ENCODE results near the gene WASHC1. TPM values are rescaled to one million over a fixed set of nuclear protein-coding genes. Genes with fewer than 3 reads are reported as not detected.
A peak's percentile ranks its signal among the peaks of the same experiment; 100 is the strongest.
"Not testable (repeated sequence)": the region's sequence is repeated elsewhere in the genome, so short reads cannot be mapped to it uniquely, and the experiment has no call there.

Gene WASHC1
- total RNA-seq, 1 experiment from 2014 or later = 21.1 TPM

- intact Hi-C loops (cut with micrococcal nuclease; ENCODE audit: unreplicated experiment); H3K36me3 ChIP-seq (ENCODE audit: insufficient read depth, low read length, poor library complexity, severe bottlenecking); H3K4me3 ChIP-seq (ENCODE audit: low read depth, low read length, poor library complexity, severe bottlenecking); BruUV-seq (replicated peaks); CTCF ChIA-PET; POLR2A ChIA-PET (ENCODE audit: low non-redundant PET); H3K4me1 ChIP-seq (ENCODE audit: insufficient read depth, low read length, poor library complexity, severe bottlenecking); H3K27me3 ChIP-seq (replicated peaks; ENCODE audit: insufficient read depth, low read depth, low read length, poor library complexity); H3K9me3 ChIP-seq (ENCODE audit: low read depth, low read length, poor library complexity, severe bottlenecking); DNase-seq (ENCODE audit: low spot score); H3K27ac ChIP-seq (ENCODE audit: low read depth, low read length, poor library complexity, severe bottlenecking): not testable (repeated sequence)
Measured at GRCh38 chr9:41819-42218, 12.6 kb upstream of the WASHC1 start.

GRCh38 chr9:41261-41676, 12.0 kb upstream of the WASHC1 start:
- H3K27ac ChIP-seq (ENCODE audit: low read depth, low read length, poor library complexity, severe bottlenecking); H3K4me1 ChIP-seq (ENCODE audit: insufficient read depth, low read length, poor library complexity, severe bottlenecking); BruUV-seq (replicated peaks); intact Hi-C loops (cut with micrococcal nuclease; ENCODE audit: unreplicated experiment); H3K4me3 ChIP-seq (ENCODE audit: low read depth, low read length, poor library complexity, severe bottlenecking); CTCF ChIA-PET; H3K36me3 ChIP-seq (ENCODE audit: insufficient read depth, low read length, poor library complexity, severe bottlenecking); DNase-seq (ENCODE audit: low spot score); H3K9me3 ChIP-seq (ENCODE audit: low read depth, low read length, poor library complexity, severe bottlenecking); H3K27me3 ChIP-seq (replicated peaks; ENCODE audit: insufficient read depth, low read depth, low read length, poor library complexity); POLR2A ChIA-PET (ENCODE audit: low non-redundant PET): not testable (repeated sequence)

DNA sequence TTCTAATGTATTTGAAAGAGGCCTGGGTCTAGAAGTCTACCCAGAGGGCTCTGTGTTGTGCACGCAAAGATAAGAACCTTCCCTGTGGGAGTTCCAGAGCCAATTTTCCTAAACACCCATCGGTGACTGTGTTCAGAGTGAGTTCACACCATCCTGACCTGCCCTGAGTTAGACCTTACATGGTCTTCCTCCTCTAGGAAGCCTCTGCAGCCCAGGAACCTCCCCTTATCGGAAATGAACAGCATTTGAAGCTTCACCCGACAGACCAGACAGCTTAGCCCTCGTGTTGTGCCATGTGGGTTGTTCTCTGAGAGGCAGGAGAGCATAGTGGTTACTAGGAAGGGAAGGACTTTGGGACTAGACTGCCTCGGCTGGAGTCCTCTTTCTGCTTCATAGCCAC, 3.1 kb upstream of the WASHC1 start:
- H3K9me3 ChIP-seq (ENCODE audit: low read depth, low read length, poor library complexity, severe bottlenecking); H3K27ac ChIP-seq (ENCODE audit: low read depth, low read length, poor library complexity, severe bottlenecking); H3K4me3 ChIP-seq (ENCODE audit: low read depth, low read length, poor library complexity, severe bottlenecking); CTCF ChIA-PET; H3K4me1 ChIP-seq (ENCODE audit: insufficient read depth, low read length, poor library complexity, severe bottlenecking); intact Hi-C loops (cut with micrococcal nuclease; ENCODE audit: unreplicated experiment); H3K27me3 ChIP-seq (replicated peaks; ENCODE audit: insufficient read depth, low read depth, low read length, poor library complexity); BruUV-seq (replicated peaks); POLR2A ChIA-PET (ENCODE audit: low non-redundant PET); DNase-seq (ENCODE audit: low spot score); H3K36me3 ChIP-seq (ENCODE audit: insufficient read depth, low read length, poor library complexity, severe bottlenecking): not testable (repeated sequence)

- intact Hi-C loops (cut with micrococcal nuclease; ENCODE audit: unreplicated experiment); BruUV-seq (replicated peaks): not testable (repeated sequence)
Measured at GRCh38 chr9:28775-29174, 481 bp downstream of the WASHC1 start.

DNA sequence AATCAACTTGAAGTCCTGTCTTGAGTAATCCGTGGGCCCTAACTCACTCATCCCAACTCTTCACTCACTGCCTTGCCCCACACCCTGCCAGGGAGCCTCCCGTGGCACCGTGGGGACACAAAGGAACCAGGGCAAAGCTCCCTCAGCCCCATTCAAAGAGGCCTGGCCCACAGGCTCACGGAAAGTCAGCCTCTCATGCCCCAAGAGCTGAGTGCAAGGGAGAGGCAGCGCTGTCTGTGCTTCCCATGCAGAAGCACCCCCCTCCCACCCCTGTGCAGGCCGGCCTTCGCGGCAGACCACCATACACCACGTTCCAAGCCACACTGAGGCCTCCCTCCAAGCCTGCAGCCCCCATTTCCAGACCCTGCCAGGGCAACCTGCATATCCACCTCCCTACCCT, 7.6 kb downstream of the WASHC1 start:
- DNase-seq (ENCODE audit: low spot score); H3K4me3 ChIP-seq (ENCODE audit: low read depth, low read length, poor library complexity, severe bottlenecking); CTCF ChIA-PET; H3K36me3 ChIP-seq (ENCODE audit: insufficient read depth, low read length, poor library complexity, severe bottlenecking); POLR2A ChIA-PET (ENCODE audit: low non-redundant PET); H3K27me3 ChIP-seq (replicated peaks; ENCODE audit: insufficient read depth, low read depth, low read length, poor library complexity); intact Hi-C loops (cut with micrococcal nuclease; ENCODE audit: unreplicated experiment); H3K4me1 ChIP-seq (ENCODE audit: insufficient read depth, low read length, poor library complexity, severe bottlenecking); H3K9me3 ChIP-seq (ENCODE audit: low read depth, low read length, poor library complexity, severe bottlenecking); H3K27ac ChIP-seq (ENCODE audit: low read depth, low read length, poor library complexity, severe bottlenecking): not testable (repeated sequence)
- BruUV-seq (replicated peaks) = TSS peak; percentile 8

More at GRCh38 chr9:28775-29174, 481 bp downstream of the WASHC1 start:
- H3K9me3 ChIP-seq (ENCODE audit: low read depth, low read length, poor library complexity, severe bottlenecking); CTCF ChIA-PET; POLR2A ChIA-PET (ENCODE audit: low non-redundant PET); DNase-seq (ENCODE audit: low spot score); H3K27me3 ChIP-seq (replicated peaks; ENCODE audit: insufficient read depth, low read depth, low read length, poor library complexity); H3K27ac ChIP-seq (ENCODE audit: low read depth, low read length, poor library complexity, severe bottlenecking); H3K36me3 ChIP-seq (ENCODE audit: insufficient read depth, low read length, poor library complexity, severe bottlenecking); H3K4me1 ChIP-seq (ENCODE audit: insufficient read depth, low read length, poor library complexity, severe bottlenecking): not testable (repeated sequence)
- peak overlapping the region; percentile 39 for H3K4me3 ChIP-seq (ENCODE audit: low read depth, low read length, poor library complexity, severe bottlenecking)

GRCh38 chr9:16875-17274, 12.4 kb downstream of the WASHC1 start:
- H3K27ac ChIP-seq (ENCODE audit: low read depth, low read length, poor library complexity, severe bottlenecking); H3K9me3 ChIP-seq (ENCODE audit: low read depth, low read length, poor library complexity, severe bottlenecking); POLR2A ChIA-PET (ENCODE audit: low non-redundant PET); H3K36me3 ChIP-seq (ENCODE audit: insufficient read depth, low read length, poor library complexity, severe bottlenecking); intact Hi-C loops (cut with micrococcal nuclease; ENCODE audit: unreplicated experiment); DNase-seq (ENCODE audit: low spot score); H3K27me3 ChIP-seq (replicated peaks; ENCODE audit: insufficient read depth, low read depth, low read length, poor library complexity); H3K4me3 ChIP-seq (ENCODE audit: low read depth, low read length, poor library complexity, severe bottlenecking); CTCF ChIA-PET; H3K4me1 ChIP-seq (ENCODE audit: insufficient read depth, low read length, poor library complexity, severe bottlenecking); BruUV-seq (replicated peaks): not testable (repeated sequence)

GRCh38 chr9:14129-14809, 15.0 kb downstream of the WASHC1 start:
- DNase-seq (ENCODE audit: low spot score); CTCF ChIA-PET; POLR2A ChIA-PET (ENCODE audit: low non-redundant PET); H3K36me3 ChIP-seq (ENCODE audit: insufficient read depth, low read length, poor library complexity, severe bottlenecking); H3K4me3 ChIP-seq (ENCODE audit: low read depth, low read length, poor library complexity, severe bottlenecking); H3K4me1 ChIP-seq (ENCODE audit: insufficient read depth, low read length, poor library complexity, severe bottlenecking); H3K9me3 ChIP-seq (ENCODE audit: low read depth, low read length, poor library complexity, severe bottlenecking); intact Hi-C loops (cut with micrococcal nuclease; ENCODE audit: unreplicated experiment); H3K27me3 ChIP-seq (replicated peaks; ENCODE audit: insufficient read depth, low read depth, low read length, poor library complexity); BruUV-seq (replicated peaks); H3K27ac ChIP-seq (ENCODE audit: low read depth, low read length, poor library complexity, severe bottlenecking): not testable (repeated sequence)
